Stimulated activated naive CD8-positive, alpha-beta T cell treated with anti-CD3 and anti-CD28 coated beads, Interleukin-15, Interleukin-2, amounts not matched to agents 100 ng/mL and 50 ng/mL, for 24 hours (primary cell): ENCODE results near the gene CIB1.

Experiments
- H3K27ac Mint-ChIP-seq: one replicate; pipeline ENCODE4 v1.8.0; 2021; ENCODE audit warnings: mild to moderate bottlenecking, mixed read lengths
- H3K27me3 Mint-ChIP-seq: one replicate; pipeline ENCODE4 v1.8.0; 2021; ENCODE audit warnings: mixed read lengths
- H3K36me3 Mint-ChIP-seq: one replicate; pipeline ENCODE4 v1.8.0; 2021; ENCODE audit warnings: low read depth, mixed read lengths
- H3K4me1 Mint-ChIP-seq: one replicate; pipeline ENCODE4 v1.8.0; 2021; ENCODE audit warnings: low read depth, mixed read lengths
- H3K4me3 Mint-ChIP-seq: one replicate; pipeline ENCODE4 v1.8.0; 2021; ENCODE audit warnings: mild to moderate bottlenecking, mixed read lengths
- H3K9me3 Mint-ChIP-seq: one replicate; pipeline ENCODE4 v1.8.0; 2021; ENCODE audit warnings: mixed read lengths

The CIB1 gene

DNA sequence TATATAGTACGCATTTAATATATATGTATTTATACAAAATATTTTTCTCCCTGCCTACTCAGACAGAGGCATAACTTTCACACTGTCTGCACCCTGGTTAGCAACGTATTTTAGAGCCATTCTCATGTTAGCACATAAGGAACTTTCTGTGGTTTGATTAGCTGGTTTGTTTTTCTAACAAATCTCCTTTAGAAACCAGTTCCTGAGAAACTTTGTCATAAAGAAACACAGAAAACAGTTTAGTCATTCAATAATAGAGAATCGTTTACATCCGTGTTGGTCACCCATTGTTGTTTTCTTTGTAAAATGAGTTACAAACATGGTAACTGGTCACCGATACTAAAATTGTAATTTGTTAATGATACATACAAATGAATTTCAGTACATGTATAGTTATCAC lies 25.8 kb upstream of the CIB1 start:
- Mint-ChIP-seq H3K27ac (no peak overlapping the region), H3K36me3 (no peaks in the 10 kb centered on the region), H3K4me1 (peaks cover 10% of the 10 kb centered on the region), H3K27me3 (no peaks in the 10 kb centered on the region), H3K9me3 (no peaks in the 10 kb centered on the region), H3K4me3 (no peak overlapping the region)

DNA sequence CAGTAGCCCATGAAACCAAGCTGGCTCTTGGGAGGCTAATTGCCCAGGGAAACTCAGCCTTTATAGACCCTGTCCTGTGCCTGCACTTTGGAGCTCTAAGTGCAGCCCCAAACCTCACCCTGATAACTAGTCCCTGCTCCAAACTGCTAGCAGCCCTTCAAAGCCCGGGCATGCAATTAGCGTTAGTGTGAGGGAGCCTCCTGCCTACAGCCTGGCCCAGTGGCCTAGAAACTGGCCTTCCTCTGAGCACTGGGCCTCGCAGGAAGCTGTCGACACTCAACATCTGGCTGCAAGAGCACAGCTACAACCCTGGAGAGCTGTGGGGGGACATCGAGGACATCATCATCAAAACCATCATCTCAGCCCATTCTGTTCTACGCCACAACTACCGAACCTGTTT lies 24.0 kb upstream of the CIB1 start:
- Mint-ChIP-seq H3K27ac (no peak overlapping the region), H3K27me3 (no peaks in the 10 kb centered on the region), H3K4me3 (no peak overlapping the region), H3K36me3 (no peaks in the 10 kb centered on the region), H3K4me1 (no peaks in the 10 kb centered on the region), H3K9me3 (no peaks in the 10 kb centered on the region)

DNA sequence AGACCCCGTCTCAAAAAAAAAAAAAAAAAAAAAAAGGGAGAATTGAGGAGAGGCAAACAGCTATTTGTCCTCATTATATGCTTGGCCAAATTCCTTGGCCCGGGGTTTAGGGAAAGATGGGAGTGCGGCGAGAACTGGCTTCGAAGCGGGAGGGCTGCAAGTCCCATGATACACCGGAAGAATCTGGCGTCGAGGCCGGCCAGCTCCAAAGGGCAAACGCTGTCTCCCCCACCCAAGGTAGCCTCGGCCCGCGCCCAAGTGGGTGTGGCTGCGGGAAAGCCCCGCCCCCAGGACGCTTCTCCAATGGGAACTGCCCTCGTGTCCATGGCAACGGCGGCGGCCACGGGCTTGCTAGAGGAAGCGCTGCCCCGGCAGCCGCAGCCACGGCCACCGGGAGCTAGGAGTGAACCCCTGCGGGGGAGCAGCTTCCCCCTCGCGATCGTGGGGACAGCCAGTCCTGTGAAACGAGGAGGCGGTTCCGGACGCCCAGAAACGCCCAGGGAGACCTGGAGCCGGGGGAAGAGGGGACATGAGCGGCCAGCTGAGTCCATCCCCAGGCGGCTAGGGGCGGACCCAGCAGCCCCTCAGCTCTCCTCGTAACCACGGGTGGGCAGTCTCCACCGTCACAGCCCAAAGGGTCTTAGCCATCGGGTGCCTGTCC lies 15.6 kb upstream of the CIB1 start, which contains the start of gene TTLL13:
Gene TTLL13 (plus strand): TSS at position 354 of the 661 bp plus-strand sequence. CDS start 1,075 bp downstream, outside the sequence.
- Mint-ChIP-seq H3K36me3 (no peaks in the 10 kb centered on the region), H3K4me3 (peak within 1 kb of the TSS; percentile 67), H3K27ac (no peak within 1 kb of the TSS), H3K9me3 (no peaks in the 10 kb centered on the region), H3K4me1 (peaks cover 17% of the 10 kb centered on the region), H3K27me3 (no peaks in the 10 kb centered on the region)

DNA sequence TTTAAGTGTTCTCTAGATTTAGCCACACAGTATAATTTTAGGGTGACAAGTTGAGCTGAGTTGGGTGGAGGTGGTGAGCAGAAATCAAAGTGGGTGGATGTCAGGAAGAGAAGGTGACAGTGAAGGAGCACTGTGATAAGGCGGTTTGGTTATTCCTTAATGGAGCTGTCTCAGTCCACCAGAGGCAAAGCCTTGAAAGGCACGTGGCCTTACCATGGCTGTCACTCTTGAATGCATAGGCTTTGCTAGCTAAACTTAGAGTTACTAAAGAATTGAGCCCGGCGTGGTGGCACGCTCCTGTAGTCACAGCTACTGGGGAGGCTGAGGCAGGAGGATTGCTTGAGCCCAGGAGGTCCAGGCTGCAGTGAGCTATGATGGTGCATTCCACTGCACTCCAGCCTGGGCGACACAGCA lies 15.1 kb upstream of the CIB1 start:
- Mint-ChIP-seq H3K4me3 (peak overlapping the region; percentile 67), H3K36me3 (no peaks in the 10 kb centered on the region), H3K4me1 (peaks cover 17% of the 10 kb centered on the region), H3K27ac (no peak overlapping the region), H3K9me3 (no peaks in the 10 kb centered on the region), H3K27me3 (no peaks in the 10 kb centered on the region)

DNA sequence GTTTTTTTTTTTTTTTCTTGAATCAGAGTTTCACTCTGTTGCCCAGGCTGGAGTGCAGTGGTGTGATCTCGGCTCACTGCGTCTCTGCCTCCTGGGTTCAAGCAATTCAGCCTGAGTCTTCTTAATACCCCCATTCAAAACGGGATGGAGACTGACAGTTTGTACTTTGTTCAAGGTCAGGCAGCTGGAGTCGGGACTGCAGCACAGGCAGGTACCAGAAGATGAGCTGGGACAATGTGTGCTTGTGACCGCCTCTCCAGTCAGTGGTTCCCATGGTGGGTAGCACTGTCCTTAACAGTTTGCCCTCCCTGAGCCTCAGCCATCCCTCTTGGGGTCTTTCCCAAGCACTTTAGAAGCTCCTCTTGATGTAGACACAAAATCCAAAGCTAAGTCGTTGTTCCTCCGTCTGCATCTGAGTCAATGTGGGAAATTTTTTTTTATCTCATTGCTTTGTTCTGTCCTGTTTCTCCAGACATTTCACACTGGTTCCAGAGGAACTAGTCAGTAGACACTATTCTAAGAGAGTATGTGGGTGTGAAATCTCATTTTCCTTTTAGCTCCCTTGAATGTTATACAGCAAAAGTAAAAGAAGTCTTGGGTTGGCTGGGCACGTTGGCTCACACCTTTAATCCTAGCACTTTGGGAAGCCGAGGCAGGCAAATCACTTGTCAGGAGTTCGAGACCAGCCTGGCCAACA lies 10.3 kb upstream of the CIB1 start:
- H3K4me1 Mint-ChIP-seq = peaks cover 10% of the 10 kb centered on the region
- peaks cover 4% of the 10 kb centered on the region for H3K36me3 Mint-ChIP-seq
- H3K27me3 Mint-ChIP-seq = no peaks in the 10 kb centered on the region
- no peak overlapping the region for H3K4me3 Mint-ChIP-seq
- H3K27ac Mint-ChIP-seq = no peak overlapping the region
- H3K9me3 Mint-ChIP-seq = no peaks in the 10 kb centered on the region

DNA sequence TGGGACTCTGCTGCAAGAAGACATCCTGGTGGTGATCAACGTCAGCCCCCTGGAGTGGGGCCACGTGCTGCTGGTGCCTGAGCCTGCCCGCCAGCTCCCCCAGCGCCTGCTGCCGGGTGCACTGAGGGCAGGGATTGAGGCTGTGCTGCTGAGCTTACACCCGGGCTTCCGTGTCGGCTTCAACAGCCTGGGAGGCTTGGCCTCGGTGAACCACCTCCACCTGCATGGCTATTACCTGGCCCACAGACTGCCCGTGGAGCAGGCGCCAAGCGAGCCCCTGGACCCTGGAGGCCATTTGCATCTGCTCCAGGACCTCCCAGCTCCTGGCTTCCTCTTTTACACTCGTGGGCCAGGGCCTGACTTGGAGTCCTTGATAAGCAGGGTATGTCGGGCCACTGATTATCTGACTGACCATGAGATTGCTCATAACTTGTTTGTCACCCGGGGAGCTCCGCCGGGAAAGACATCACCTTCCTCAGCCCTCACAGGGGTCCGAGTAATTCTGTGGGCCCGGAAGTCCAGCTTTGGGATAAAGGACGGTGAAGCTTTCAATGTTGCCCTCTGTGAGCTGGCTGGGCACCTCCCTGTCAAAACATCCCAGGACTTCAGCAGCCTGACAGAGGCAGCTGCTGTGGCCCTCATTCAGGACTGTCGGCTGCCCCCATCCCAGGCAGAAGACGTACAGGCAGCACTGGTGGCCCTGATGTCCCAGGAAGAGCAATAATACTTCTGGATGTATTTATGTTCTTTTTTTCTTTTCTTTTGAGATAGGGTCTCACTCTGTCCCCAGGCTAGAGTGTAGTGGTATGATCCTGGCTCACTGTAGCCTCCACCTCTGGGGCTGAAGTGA lies 7.8 kb upstream of the CIB1 start:
- Mint-ChIP-seq H3K27me3 (no peaks in the 10 kb centered on the region), H3K27ac (no peak overlapping the region), H3K4me1 (peaks cover 5% of the 10 kb centered on the region), H3K36me3 (peaks cover 14% of the 10 kb centered on the region), H3K4me3 (no peak overlapping the region), H3K9me3 (no peaks in the 10 kb centered on the region)

DNA sequence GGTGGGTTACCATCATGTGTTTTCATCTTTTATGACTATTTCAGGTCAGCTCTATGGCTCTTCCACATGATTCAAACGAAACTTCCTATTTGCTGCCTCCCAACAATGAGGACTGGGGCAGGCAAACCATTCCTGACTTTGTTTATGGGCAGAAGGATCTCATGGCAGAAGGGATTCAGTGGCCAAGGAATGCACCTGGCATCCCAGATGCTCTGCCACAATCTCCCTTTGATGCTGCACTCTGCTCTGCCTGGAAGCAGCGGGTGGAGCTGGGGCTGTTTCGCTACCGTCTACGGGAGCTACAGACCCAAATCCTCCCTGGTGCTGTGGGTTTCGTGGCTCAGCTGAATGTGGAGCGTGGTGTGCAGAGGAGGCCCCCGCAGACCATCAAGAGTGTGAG lies 7.1 kb upstream of the CIB1 start:
- Mint-ChIP-seq H3K9me3 (no peaks in the 10 kb centered on the region), H3K27ac (no peak overlapping the region), H3K36me3 (peaks cover 14% of the 10 kb centered on the region), H3K4me1 (peaks cover 9% of the 10 kb centered on the region), H3K4me3 (no peak overlapping the region), H3K27me3 (no peaks in the 10 kb centered on the region)

DNA sequence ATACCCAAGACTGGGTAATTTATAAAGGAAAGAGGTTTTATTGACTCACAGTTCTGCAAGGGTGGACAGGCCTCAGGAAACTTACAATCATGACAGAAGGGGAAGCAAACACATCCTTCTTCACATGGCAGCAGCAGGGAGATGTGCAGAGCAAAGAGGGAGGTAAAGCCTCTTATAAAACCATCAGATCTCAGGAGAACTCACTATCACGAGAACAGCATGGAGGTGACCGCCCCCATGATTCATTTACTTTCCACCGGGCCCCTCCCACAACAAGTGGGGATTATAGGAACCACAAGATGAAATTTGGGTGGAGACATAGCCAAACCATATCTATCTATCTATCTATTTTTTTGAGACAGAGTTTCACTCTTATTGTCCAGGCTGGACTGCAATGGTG lies 5.6 kb upstream of the CIB1 start:
- Mint-ChIP-seq H3K4me1 (peaks cover 17% of the 10 kb centered on the region), H3K27me3 (no peaks in the 10 kb centered on the region), H3K27ac (no peak overlapping the region), H3K4me3 (no peak overlapping the region), H3K36me3 (peaks cover 14% of the 10 kb centered on the region), H3K9me3 (no peaks in the 10 kb centered on the region)

DNA sequence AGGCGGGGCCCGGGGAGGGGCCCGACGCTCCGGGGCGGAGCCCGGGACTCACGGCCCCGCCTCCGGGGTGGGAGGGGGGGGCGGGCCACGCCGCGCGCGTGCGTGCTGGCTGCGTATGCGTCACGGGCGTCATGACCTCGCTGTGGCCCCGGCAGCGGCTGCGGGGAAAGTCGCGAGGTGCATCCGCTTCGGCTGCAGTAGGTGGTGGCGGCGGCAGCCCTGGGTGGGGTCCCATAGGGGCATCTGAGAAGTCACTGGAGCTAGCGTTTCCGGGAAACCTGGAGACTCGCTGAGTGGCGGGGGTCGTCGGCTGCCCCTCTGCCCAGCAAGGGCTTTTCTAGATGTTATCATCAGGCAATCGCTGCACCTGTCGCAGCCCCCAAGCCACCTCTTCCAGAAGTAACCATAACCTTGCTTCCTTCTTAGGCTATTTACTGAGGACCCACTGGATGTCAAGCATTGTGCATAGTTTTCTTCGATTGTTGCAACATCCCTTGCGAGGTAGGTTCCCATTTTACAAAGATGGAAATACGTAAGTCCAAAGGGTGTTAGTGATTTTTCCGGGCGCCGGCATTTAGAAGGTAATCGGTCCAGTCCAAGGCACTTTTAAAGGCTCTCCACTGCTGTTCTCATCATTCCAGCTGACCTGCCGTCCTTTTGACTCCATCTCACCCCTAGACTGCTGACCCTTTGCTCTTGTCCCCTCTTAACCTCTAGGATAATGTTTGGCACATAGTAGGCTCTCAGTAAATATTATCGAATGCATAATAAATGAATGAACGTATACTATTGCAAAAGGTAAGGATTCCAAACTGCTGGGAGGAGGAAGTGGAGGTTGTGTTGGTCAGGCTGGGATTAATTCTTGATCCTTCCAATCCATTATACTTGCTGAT lies 601 bp upstream of the CIB1 start, which contains the start of gene GDPGP1:
Gene GDPGP1 (plus strand): TSS at position 114 of the 893 bp plus-strand sequence. CDS start 6,700 bp downstream, outside the sequence.
- Mint-ChIP-seq H3K4me1 (peaks cover 50% of the 10 kb centered on the region), H3K27ac (peak within 1 kb of the TSS; percentile 96), H3K4me3 (peak within 1 kb of the TSS; percentile 99), H3K9me3 (no peaks in the 10 kb centered on the region), H3K27me3 (no peaks in the 10 kb centered on the region), H3K36me3 (peaks cover 45% of the 10 kb centered on the region)

DNA sequence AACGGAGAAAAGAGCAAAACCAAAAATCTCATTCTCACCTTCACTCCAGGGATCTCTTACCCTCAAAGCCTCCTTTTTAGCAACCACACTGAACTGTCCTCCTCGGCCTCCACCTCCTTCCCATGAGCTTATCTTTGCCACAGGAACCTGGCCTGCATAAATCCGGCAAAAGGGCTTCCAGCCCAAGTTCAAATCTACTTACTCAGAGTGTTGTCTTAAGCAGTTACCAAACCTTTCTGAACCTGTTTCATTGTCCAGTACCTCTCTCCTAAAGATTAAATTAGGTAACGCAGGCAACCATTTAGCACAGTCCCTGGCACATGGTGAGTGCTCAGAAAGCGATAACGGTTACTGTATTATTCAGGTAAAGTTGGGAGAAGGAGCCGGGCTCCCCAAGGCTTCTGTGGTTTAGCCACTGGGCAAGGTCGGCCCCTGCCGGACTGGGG lies 777 bp downstream of the CIB1 start:
- peak overlapping the region; percentile 99 for H3K4me3 Mint-ChIP-seq
- H3K27ac Mint-ChIP-seq = peak overlapping the region; percentile 96
- H3K9me3 Mint-ChIP-seq = no peaks in the 10 kb centered on the region
- peaks cover 47% of the 10 kb centered on the region for H3K4me1 Mint-ChIP-seq
- peaks cover 42% of the 10 kb centered on the region for H3K36me3 Mint-ChIP-seq
- H3K27me3 Mint-ChIP-seq = no peaks in the 10 kb centered on the region

DNA sequence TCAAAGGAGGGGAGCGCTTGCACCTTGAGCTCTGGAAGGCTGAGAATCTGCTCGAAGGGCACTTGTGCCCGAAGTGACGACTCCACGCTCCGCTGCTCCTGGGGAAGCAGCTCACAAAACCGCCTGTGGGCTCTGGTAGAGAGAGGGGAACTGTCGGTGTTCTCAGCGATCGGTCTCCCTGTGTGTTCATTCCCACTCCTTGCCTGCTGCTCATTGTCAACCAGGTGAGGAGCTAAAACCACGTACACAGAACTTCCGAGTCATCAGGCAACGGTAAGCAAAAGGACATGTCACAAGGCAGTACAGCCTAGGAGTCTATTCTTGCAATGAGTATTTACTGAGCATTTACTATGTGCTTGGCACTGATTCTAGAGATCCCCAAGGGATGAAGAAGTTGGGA lies 1.5 kb downstream of the CIB1 start:
- Mint-ChIP-seq H3K4me3 (peak overlapping the region; percentile 99), H3K27ac (peak overlapping the region; percentile 96), H3K9me3 (no peaks in the 10 kb centered on the region), H3K4me1 (peaks cover 47% of the 10 kb centered on the region), H3K36me3 (peaks cover 42% of the 10 kb centered on the region), H3K27me3 (no peaks in the 10 kb centered on the region)

DNA sequence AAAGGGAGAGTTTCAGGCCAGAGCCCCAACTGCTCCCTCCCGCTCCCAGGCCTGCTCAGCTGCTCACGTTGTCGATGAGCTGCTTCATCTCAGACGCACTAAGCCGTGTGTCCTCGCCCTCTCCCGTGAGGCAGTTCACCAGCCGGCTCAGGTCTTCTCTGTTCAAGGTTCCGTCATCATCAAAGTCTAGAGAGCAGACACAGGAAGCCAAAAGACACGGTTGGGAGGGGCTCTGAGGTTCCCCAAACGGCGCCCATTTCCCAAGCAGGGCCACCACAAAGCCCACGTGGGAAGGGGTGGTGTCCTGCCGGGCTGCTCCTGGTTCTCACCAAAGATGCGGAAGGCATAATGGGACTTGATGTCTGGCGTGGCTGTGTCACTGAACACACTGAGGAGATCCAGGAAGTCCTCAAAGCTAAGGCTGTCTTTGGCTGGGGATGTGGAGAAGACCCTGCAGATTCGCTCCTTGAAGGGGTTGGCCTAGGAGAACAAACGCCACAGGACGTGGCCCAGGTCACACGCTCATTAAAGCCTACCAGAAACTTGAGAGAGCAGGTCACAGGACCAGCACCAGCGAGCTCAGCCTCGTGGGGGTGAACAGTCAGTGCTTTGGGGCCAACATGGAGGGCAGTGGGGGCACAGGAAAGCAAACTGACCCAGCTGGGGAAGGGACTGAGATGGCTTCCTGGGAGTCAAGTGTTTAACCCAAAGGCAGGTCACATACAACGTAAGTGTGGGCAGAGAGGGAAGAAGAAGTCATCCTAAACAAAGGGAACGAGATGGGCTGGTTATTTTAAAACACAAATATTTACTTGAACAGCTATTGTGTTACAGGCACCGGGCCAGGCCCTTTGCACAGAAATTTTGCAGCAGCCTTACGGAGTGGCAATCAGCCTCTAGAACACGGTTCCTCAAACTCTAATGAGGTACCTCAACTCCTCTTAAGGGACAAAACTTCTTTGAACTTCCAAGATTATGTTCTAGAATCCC lies 2.4 kb downstream of the CIB1 start:
- peaks cover 47% of the 10 kb centered on the region for H3K4me1 Mint-ChIP-seq
- H3K9me3 Mint-ChIP-seq = no peaks in the 10 kb centered on the region
- peak overlapping the region; percentile 96 for H3K27ac Mint-ChIP-seq
- H3K27me3 Mint-ChIP-seq = no peaks in the 10 kb centered on the region
- peak overlapping the region; percentile 99 for H3K4me3 Mint-ChIP-seq
- peaks cover 42% of the 10 kb centered on the region for H3K36me3 Mint-ChIP-seq

DNA sequence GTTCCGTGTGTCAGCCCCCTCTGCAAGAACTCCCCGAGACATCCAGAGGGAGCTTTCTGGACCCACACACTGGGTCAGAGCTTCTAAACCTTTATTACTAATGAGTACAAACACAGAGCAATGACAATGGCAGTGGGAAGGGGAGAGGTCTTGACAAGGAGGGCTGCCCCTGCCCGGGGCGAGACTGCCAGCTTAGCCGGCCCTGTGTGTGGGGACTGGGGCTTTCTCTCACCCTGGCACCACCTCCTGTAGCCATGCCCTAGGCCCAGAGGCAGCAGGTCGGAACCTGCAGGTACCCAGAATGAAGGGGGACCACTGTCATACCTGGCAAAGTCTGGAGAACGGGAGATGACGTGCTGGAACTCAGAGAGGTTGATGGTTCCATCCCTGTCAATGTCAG lies 3.1 kb downstream of the CIB1 start:
- peaks cover 44% of the 10 kb centered on the region for H3K4me1 Mint-ChIP-seq
- peaks cover 42% of the 10 kb centered on the region for H3K36me3 Mint-ChIP-seq
- peak overlapping the region; percentile 96 for H3K27ac Mint-ChIP-seq
- H3K9me3 Mint-ChIP-seq = no peaks in the 10 kb centered on the region
- no peaks in the 10 kb centered on the region for H3K27me3 Mint-ChIP-seq
- H3K4me3 Mint-ChIP-seq = peak overlapping the region; percentile 99
